H7 (cell line): ENCODE data around the gene TENM3. TPM values are rescaled to one million over a fixed set of nuclear protein-coding genes. Genes with fewer than 3 reads are reported as not detected.

ENCODE experiments used
- DNase-seq: peaks from one replicate; pipeline ENCODE4 v3.0.0; 2012
- H3K27me3 ChIP-seq: 2 replicates; pipeline ENCODE4 v1.6.0; 2011; ENCODE audit warnings: mild to moderate bottlenecking, low read length; ENCODE audit not compliant: control insufficient read depth, insufficient read depth
- H3K36me3 ChIP-seq: replicated peaks from 2 replicates; pipeline ENCODE4 v1.5.1; 2011; ENCODE audit warnings: low read length; ENCODE audit not compliant: control insufficient read depth, insufficient read depth
- H3K4me3 ChIP-seq: 2 replicates; pipeline ENCODE4 v1.5.1; 2011; ENCODE audit warnings: low read depth, mild to moderate bottlenecking, control low read depth, low read length, moderate library complexity; ENCODE audit not compliant: insufficient read depth
- total RNA-seq: library from RNA; depleted of rRNA; stranded (reverse); fragments of >200 nt; shearing (Covaris generic); gene quantifications from 2 replicates; pipeline ENCODE4 v1.2.3, GENCODE V29; 2014

The TENM3 gene
- total RNA-seq, 1 experiment from 2014 or later, result 67.1 TPM

DNA sequence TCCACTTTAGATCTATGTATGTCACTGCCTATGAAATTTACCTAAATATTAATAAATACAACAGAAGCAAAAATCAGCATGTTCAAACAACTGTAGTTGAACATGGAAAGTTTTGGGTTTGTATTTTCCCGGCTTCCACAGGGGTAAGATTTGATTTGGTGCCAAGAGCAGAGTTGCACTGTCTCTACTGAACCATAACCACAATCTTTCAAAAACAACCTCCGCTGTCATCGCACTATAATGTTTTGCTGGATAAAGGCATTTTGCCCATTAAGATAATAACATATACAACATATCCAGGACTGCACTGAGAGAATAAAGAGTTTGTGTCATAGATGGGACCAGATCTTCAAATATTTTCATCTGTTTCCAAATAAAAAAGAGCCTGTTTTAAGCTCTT, 94.9 kb downstream of the TENM3 start:
- no peak for DNase-seq
- H3K36me3 ChIP-seq, result no peaks in the 10 kb centered on the region
- no peaks in the 10 kb centered on the region for H3K27me3 ChIP-seq
- H3K4me3 ChIP-seq, result no peak overlapping the region

DNA sequence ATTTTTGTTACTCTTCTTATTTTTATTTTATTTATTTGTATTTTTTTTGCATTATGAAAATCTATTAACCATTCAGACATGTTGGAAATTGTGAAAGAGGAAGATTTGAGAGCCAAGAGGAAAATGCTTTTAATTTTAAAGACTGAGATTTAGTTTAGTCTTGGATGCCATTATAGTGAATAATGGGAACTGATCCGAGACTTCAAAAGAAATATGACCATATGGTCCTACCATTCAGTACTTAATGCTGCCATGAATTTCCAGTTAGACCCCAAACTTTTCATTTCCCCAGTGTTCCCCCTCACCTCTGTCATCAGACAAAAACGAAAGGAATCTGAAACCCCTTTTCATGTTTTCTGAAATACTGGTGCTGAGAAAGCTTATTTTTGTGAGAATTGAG, 95.5 kb downstream of the TENM3 start:
- H3K4me3 ChIP-seq, result no peak overlapping the region
- no peak for DNase-seq
- no peaks in the 10 kb centered on the region for H3K36me3 ChIP-seq

DNA sequence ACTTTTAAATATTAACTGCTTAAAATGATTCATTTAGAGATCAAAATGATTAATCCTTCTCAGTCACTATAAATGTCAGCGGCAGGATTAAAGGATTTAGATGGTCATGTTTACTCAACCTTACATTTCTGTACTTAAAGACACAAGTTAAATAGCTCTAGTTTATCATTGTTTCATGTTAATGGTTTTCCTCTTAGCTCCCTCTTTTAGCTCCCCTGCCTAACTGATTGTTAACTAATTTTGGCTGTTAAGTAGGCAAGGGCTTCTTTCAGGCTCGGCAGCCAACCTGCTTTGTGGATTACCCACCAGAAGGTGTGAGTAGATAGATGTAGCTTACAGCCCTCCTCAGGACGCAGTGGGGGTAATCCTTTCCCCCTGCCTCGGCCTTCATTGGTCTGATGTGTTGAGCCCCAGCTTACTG, 96.0 kb downstream of the TENM3 start:
- Histone ChIP-seq H3K4me3 (no peak overlapping the region), H3K27me3 (no peaks in the 10 kb centered on the region), H3K36me3 (no peaks in the 10 kb centered on the region)
- peak; percentile 64 for DNase-seq

More for the DNA sequence above, 95.5 kb downstream of the TENM3 start:
- H3K27me3 ChIP-seq, result no peaks in the 10 kb centered on the region

DNA sequence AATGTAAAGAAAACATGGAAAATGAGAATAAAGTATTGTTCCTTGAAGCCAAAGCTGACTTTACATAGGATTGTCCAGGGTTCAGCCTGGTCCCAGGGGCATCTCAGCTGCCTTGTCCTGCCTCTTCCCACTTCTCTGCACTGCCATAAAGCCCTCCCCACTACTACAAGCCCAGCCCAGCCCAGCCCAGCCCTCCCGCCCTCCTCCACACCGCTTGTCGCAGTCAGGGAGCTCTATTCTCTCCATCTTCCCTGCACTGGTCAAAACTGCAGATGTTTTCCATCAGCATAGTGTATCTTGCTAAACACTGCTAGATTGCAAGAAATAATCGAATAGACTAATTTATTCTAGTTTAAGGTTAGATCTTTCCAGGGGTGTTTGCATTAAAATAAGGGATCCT, 100.3 kb downstream of the TENM3 start:
- peak; percentile 50 for DNase-seq
- no peaks in the 10 kb centered on the region for H3K36me3 ChIP-seq
- H3K27me3 ChIP-seq, result no peaks in the 10 kb centered on the region
- no peak overlapping the region for H3K4me3 ChIP-seq

DNA sequence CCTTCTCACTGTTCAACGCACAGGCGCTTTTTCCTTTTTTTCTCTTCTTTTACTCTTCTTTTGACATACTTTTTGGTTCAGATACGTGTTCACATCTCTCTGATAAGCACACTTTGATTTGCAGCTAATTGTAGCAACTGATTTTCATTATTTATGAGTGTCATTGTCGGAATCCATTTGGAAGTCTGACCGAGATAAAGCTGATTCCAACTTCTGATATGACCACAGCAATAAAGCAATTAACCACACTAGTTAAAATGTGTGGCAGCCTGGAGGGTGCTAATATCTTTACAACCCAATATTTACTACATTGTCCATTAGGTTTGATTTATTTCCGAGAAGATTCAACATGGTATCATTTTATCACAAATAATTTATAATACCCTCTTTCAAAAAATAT, 101.8 kb downstream of the TENM3 start:
- no peaks in the 10 kb centered on the region for H3K36me3 ChIP-seq
- H3K27me3 ChIP-seq, result no peaks in the 10 kb centered on the region
- no peak for DNase-seq
- no peak overlapping the region for H3K4me3 ChIP-seq

DNA sequence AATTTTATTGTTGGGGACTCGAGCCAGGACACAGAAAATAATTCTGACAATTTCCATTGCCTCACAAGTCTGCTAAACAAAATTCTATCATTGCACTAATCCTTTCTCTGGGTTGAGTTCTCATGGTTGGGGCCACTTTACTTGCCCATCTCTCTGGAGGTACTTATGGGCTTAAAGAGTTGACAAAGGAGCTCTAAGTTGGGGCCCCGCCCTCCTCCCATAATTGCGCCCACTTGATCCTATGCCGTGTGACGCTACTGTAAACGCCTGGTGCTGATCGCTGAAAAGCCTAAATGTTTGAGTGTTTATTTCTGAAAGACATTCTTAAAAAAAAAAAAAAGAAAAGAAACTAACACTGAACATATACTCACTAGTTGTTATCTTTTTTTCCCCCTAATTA, 103.0 kb downstream of the TENM3 start:
- H3K27me3 ChIP-seq, result no peaks in the 10 kb centered on the region
- H3K36me3 ChIP-seq, result no peaks in the 10 kb centered on the region
- no peak overlapping the region for H3K4me3 ChIP-seq
- DNase-seq, result no peak

DNA sequence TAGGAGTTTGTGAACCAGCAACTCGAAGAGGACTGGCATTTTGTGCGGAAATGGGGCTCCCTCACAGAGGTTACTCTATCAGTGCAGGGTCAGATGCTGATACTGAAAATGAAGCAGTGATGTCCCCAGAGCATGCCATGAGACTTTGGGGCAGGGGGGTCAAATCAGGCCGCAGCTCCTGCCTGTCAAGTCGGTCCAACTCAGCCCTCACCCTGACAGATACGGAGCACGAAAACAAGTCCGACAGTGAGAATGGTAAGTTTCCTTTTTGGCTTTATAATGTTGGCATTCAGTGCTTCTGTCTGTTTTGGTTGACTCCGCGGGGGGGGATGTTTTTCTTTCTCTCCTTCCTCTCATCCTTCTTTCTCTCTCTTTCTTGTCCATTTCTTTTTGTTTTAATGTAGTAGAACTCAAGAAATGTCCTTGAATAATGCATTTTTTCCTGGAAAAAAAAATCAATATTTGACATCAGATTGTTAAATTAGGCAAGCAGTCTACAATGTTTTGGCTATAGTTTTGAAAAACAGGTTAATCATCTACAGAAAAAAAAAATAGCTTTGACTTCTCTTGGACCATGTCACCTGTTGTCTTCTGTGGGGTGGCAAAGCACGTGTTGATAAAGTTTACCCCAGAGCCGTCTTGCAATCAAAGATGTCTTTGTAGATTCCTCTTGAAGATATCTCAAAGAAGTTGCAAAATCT, 103.6 kb downstream of the TENM3 start:
- Histone ChIP-seq H3K4me3 (no peak overlapping the region), H3K27me3 (no peaks in the 10 kb centered on the region), H3K36me3 (no peaks in the 10 kb centered on the region)
- no peak for DNase-seq

DNA sequence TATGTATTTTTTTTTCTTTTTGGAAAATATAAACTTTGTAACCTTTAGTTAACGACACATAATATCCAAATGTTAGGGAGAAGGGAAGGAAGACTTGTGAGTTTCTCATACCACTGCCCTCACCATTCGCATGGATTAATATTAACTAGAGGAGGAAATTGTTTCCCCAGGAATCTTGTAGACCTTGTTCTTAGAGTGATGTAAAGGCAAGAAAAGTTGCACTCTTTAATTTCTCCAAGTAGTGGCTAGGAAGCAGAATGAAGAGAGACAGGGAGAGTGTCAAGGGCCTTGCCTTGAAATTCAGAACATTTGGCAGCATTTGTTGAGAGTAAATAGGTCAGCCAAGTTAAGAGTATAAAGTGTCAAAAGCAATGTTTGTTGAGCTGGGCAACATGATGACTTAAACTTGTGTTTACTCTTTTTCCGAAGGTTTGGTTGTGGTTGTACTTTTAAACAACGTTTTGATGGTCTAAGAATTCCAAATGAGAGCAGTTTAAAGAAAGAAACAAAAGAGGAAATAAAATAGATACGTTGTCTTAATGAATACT, 105.7 kb downstream of the TENM3 start:
- Histone ChIP-seq H3K27me3 (no peaks in the 10 kb centered on the region), H3K4me3 (no peak overlapping the region), H3K36me3 (no peaks in the 10 kb centered on the region)
- DNase-seq, result no peak

DNA sequence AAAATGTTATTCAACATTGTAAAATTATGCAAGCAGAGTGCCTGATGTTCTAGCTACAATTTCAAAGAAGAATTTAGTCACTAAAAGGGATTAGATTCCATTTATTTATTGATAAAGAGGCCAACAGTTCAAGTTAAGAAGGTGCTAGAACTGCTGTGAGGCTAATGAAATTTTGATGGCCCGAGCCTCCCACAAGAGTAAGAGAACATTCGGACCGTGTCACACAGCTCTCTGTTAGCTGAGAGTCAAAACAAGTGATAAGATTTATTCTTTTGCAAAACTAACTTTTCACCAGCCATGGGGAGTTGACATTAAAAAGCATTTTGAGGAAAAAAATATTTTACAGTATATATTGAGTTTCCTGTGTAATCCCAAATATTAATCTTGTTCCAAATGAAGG, 106.8 kb downstream of the TENM3 start:
- DNase-seq, result no peak

DNA sequence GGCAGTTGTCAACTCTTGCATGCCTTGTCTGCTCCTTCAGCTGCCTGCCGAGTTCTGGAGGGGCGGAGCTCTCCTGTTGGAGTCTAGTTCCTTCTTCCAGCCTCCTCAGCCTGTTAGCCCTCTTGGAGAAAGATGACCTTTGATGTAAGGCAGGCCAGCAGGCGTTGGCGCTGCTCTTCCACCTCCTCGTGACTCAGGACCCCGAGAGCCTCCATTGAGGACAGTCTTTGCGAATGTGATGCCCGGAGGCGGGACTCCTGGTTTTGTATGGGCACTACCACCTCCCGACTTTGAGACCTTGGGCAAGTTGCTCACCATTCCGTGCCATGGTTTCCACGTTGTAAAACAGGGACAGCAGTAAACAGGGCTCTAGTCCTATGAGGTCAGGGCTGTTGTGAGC, 108.3 kb downstream of the TENM3 start:
- Histone ChIP-seq H3K4me3 (no peak overlapping the region), H3K27me3 (no peaks in the 10 kb centered on the region), H3K36me3 (no peaks in the 10 kb centered on the region)
- no peak for DNase-seq

More for the DNA sequence above, 106.8 kb downstream of the TENM3 start:
- Histone ChIP-seq H3K27me3 (no peaks in the 10 kb centered on the region), H3K36me3 (no peaks in the 10 kb centered on the region), H3K4me3 (no peak overlapping the region)

DNA sequence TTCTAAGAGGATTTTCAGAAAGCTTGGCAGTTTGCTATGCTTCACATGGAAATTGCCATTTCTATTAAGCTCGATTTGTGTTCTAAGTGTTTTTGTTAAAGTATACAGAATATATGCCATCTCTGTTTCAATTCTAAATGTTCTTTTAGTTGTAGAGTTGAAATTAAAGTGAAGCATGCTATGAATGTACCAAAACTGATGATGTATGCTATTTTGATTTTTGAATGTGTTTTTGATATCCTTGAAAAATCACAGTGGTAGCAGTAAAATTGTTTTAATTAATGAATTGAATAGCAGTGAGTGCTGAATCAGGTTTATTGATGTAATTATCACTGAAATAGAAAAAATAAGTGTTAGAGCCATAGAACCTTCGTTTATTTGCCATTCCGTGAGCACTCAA, 110.9 kb downstream of the TENM3 start:
- Histone ChIP-seq H3K27me3 (no peaks in the 10 kb centered on the region), H3K4me3 (no peak overlapping the region), H3K36me3 (no peaks in the 10 kb centered on the region)
- DNase-seq, result no peak

DNA sequence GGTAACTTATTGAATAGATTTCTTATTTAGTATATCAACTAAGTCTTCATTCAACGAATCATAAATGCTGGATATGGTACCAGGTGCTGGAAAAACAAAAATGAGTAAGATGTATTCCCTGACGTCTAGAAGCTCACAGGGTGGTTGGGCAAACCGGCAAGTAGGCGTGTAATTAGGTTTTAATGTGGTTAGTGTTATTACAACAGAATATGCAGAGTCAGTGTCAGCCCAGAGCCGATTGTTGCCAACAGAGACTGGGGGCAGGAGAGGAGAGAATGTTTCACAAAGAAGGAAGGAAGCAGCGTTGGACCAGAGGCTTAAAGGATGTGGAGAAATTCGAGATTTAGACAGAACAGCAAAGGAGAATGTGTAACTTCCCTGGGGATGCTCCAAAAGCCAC, 111.7 kb downstream of the TENM3 start:
- Histone ChIP-seq H3K27me3 (no peaks in the 10 kb centered on the region), H3K4me3 (no peak overlapping the region), H3K36me3 (no peaks in the 10 kb centered on the region)
- no peak for DNase-seq

DNA sequence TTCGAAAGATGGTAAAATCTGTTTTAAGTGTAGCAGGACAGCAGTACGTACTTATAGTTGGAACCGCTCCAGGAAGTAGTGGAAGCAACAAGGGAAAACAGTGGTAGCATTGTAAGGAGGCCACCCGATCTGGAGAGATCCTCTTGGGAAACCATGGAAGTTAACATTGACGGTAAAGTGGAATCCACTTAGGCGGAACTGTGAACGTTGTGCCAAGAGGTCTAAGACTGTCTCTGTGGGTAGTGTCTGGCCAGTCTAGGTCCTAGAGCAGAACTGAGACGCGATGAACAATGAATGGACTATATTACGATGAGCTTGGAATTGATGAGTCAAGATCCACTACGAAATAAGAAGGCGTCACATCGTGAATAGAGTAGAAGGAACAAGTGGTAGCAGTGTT, 124.0 kb downstream of the TENM3 start:
- no peak for DNase-seq
- H3K27me3 ChIP-seq, result no peaks in the 10 kb centered on the region
- H3K4me3 ChIP-seq, result no peak overlapping the region
- H3K36me3 ChIP-seq, result no peaks in the 10 kb centered on the region

DNA sequence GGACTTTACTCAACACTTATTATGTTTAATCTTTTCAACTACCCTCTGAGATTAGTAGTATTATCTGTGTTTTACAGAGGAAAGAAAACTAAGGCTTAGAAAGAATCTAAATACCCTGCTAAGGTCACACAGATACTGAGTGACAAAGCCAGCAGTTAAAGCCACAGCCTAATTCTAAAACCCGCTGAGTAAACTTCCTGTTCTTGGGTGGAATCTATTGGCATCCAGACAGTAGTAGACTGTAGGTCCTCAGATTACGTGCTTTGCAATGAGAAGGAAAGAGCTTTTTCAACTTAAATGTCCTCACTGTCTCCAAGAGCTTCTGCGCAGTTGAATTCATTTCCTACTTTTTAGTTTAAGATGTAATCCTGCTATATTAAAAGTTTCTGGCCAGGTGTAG, 126.0 kb downstream of the TENM3 start:
- no peaks in the 10 kb centered on the region for H3K27me3 ChIP-seq

DNA sequence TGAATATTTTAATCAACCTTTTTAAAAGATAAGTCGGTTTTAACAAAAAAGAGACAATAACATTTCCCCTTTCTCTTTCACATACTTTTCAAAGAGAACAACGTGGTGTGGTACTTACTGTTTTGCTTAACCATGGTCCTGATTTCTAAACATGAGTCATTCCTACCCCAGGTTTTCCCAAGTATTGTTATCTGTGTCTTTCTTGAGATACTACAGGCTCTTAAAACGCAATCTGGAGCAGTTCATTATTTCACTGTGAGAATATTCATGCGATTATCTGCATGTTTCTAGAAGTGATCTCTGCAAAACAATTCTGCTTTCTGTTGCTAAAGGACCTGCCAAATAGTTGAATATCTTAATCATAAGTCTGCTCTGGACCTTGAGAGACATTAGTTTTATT, 127.3 kb downstream of the TENM3 start:
- H3K27me3 ChIP-seq, result no peaks in the 10 kb centered on the region
- DNase-seq, result no peak
- H3K36me3 ChIP-seq, result no peaks in the 10 kb centered on the region
- no peak overlapping the region for H3K4me3 ChIP-seq

More for the DNA sequence above, 126.0 kb downstream of the TENM3 start:
- no peak for DNase-seq
- Histone ChIP-seq H3K36me3 (no peaks in the 10 kb centered on the region), H3K4me3 (no peak overlapping the region)
